GM23248 (cell line): Measurements from ENCODE around the gene ZNF300.

Experiments used
- EZH2 ChIP-seq: fragments of 200-600 bp; sonication (generic); IDR thresholded peaks from 2 replicates; pipeline ENCODE4 v1.6.1; 2018; ENCODE audit warnings: antibody characterized with exemption, mild to moderate bottlenecking; ENCODE audit not compliant: insufficient read depth, poor library complexity, severe bottlenecking
- EZH2phosphoT487 ChIP-seq: fragments of 200-600 bp; sonication (generic); IDR thresholded peaks from 2 replicates; pipeline ENCODE4 v1.6.1; 2018; ENCODE audit warnings: antibody characterized with exemption, moderate library complexity, mild to moderate bottlenecking, low read depth; ENCODE audit not compliant: insufficient read depth

- TF ChIP-seq EZH2 (no peak), EZH2phosphoT487 (no peak)
Measured at GRCh38 chr5:150948539-150948938, 43.8 kb upstream of the ZNF300 start.
